GM19328 (cell line): ENCODE measurements around the gene RELL1.
"Not testable (repeated sequence)": the region's sequence is repeated elsewhere in the genome, so short reads cannot be mapped to it uniquely, and the experiment has no call there.

Experiments used
- ATAC-seq: cut with Tn5 transposase; IDR thresholded peaks from one replicate; pipeline ENCODE4 v1.9.1; 2021; ENCODE audit warnings: mild to moderate bottlenecking, moderate library complexity; ENCODE audit not compliant: unreplicated experiment

Gene RELL1

DNA sequence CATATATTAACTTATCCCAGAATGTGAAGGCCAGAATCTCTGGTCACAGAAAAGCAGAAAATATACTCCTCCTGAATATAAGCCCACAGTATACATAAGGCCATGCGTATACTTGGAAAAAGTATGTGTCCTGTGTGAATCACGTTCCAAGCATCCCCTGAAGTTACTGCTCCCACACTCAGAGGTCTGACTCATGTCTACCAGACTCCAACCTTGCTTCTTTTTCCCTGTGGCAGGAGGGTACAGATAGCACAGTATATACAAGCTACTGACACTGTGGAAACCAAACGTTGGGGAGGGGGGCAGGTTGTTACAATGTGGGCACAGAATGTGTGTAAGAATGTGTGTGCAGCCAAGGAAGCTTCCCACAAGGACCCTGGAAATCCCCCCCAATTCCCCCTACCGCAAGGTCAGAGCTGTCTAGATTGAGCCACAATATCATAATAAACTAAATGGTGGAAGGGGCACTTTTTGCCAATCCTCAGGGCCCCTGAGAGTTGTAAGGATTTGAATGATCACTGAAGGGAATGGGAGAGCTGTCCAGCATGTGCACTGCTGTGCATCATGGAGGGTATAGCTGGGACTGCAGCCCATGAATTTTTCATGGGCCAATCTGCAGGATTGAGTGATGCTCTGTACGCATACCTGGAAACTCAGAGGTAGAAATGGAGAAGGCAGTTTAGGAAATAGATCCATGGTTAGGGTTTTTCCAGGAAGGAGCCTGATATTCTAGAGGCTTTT lies 7.4 kb upstream of the RELL1 start:
- ATAC-seq: no peak

DNA sequence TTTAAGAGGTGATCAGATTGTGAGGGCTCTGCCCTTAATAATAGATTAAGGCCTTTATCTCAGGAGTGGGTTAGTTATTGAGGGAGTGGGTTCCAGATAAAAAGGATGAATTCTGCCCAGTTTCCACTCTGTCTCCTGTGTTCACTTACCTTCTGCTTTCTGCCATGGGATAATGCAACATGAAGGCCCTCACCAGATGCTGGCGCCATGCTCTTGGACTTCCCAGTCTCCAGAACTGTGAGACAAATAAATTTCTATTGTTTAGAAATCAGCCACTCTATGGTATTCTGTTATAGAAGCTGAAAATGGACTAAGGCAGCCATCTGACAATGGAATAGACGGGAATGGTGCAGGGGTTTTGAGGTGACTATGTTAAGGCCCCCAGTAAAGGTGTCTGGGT lies 6.9 kb upstream of the RELL1 start:
- ATAC-seq: no peak

DNA sequence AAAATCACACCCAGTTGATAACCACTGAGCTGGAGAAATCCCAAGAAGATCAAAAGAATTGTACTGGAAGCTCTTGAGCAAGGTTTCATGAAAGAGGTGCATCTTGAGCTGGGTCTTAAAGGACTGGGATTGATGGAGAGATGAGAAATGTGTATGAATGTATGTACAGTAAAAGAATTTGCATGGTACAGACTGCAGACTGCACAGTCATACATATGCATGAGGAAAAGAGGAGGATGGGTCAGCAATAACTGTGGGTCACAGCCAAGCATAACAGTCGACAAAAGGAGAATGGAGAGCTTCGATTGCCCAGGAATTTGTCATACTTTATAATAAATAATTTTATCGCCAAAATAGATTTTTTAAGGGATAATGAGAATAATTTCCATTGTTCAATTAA lies 4.8 kb upstream of the RELL1 start:
- no peak for ATAC-seq

DNA sequence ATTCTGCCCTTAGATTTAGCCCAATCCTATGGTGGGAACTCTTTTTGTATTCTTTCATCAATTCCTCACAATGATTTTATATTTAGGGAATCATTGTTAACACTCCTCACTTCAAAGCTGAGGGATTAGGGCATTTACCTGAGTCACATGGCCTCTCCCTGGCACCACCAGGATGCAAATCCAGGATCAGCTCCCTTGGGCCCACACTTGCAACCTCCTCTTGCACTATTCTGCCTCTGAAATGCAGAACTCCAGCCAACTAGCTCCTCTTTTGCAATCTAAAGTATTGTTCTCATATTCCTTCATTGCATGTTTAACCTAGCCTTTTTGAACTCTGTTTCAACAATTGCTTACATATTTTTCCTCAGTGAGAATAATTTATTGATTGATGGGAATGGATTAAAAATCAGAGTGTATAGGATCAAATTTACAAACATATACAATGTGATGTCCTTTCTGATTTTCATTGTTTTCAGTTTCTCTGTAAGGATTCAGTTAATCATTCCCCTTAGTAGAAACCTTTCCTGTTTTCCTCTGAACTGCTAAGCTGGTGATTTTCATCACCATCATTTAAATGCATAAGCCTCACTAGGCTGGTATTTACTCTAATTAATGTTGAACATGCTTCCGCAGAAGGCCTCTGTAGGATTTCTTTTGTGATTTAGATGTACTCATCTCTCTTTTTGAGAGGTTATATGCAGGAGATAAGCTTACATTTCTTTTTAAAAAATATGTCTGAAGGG lies 3.3 kb upstream of the RELL1 start:
- no peak for ATAC-seq

DNA sequence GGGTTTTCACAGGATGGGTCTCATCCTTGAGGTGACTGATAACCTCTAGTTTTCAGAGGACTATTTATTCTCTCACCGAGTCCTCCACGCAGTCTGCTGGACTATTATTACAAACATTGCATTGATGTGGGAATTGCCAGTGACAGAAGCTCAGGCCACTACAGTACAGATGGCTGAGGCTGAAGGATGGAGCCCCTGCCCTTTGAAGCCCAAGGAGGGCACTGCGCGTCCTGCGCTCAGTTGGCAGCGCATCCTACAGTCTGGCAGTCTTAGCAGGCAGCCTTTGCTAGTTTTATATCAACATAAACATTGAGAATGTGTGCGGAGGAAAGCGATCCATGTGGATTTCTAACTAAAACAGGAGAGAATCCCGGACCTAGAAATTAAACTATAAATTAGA lies 1.5 kb upstream of the RELL1 start:
- no peak for ATAC-seq

DNA sequence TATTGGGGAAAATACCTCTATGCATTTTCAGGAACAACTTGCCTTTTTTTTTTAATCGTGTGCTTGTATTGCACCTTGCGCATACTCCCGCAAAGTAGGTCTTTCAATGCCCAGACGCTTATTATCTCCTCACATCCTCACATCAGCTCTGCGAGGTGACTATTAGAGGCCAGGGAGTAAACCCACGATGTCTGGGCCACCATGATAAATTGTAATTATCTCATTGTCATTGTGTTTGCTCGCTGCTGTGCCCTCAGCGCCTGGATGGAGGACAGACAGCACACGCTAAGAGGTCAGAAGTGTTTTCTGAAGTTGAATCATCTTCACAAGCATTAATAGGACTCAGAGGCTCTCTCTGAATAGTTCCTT lies 1.0 kb upstream of the RELL1 start:
- ATAC-seq: no peak

DNA sequence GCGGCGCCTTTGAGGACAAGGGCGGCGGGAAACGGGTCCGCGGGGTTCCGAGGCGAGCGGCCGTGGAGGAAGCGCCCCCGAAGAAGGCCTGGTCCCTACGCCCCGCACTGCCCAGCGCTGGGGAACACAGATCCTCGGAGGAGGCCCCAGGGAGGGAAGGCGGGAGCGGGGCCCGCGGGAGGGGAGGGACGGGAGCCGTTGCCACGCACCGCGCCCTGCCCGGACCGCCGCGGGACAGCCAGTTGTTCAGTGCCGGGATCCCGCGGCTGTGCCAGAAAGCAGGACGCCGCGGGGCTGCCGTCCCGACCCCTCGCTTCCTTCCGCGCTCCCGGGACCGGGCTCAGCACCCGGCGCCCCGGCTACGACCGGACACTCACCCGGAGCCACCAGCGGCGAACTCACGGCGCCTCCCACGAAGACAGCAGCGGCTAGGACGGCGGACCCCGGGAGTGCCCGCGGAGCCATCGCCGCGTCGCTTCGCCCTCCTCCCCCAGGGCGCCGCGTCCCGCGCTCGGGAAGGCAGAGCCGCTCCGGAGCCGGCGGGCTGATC lies 278 bp downstream of the RELL1 start:
- ATAC-seq: peak; percentile 13

DNA sequence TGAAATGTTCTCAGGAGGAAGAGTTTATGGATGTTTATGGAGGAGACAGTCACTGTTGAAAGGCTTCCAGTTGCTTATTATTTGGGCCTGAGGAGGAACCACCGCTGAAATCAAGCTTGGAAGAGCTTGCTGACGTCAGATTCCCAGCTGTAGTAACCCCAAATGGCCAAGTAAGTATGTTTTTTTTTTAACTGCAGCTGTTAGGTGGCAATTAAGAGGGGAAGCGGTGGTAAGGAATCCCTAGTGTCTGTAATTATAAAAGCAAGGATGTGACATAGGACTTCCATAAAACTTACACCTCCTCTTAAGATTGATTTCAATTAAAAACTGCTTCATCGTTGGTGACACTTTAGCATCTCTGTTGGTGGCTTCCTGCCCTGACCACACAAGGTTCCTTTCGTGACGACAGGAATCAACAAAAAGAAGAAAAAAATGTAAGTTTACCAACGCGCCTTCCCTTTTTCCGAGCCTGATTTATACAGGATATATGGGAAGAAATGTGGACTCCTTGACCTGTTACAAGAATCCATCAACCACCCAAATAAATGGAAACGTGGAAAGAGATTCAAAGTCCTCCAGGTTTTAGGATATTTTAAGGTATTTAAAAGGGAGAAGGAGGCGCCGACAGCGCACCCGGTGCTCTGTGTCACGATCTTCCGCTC lies 884 bp downstream of the RELL1 start:
- ATAC-seq: no peak

DNA sequence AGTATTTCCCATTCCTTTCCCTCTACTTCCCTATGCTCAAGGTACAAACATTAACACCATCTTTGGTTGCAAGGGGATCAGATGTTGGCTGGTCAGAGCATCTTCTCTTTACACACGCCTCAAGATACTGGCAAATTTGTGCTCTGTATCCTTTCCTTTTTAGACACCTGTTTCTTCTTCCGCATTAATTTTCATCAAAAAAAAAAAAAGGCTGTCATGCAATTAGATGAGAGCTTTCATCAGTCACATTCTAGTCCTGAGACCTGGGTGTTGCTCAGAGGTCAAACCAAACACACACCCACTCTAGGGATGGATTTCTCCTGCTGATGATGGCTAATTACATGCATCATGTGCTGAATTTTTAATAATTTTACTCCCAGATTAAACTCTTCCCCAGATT lies 2.0 kb downstream of the RELL1 start:
- no peak for ATAC-seq

DNA sequence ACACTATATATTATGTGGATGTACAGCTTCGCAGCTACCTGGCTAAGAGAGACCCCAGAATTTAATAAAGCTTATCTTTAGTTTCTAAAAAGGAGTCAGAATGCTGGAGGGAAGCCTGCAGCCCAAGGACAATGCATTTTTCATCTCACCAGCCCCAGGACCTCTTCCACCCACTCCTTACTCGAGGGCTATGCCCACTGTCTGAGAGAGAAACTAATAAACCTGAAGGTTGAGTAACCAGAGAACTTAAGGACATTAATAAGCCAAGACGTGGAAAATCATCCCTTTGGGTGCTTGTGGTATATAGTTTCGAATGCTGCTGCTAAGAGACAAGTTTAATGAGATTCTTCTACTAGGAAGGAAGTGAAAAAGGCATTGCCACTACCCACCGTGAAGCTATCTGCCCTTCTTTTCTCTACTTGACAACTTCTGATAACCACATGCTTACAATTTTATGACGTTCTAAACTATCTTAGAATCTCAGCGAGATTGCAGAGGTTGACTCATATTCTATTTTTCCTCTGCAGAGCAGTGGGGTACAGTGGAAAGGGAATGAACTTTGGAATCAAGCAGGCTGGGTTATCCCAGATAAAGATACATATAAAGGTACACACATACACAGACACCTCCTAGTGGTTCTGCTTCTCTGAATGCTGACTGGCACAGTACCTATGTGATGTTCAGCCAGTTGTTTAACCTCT lies 3.3 kb downstream of the RELL1 start:
- no peak for ATAC-seq

DNA sequence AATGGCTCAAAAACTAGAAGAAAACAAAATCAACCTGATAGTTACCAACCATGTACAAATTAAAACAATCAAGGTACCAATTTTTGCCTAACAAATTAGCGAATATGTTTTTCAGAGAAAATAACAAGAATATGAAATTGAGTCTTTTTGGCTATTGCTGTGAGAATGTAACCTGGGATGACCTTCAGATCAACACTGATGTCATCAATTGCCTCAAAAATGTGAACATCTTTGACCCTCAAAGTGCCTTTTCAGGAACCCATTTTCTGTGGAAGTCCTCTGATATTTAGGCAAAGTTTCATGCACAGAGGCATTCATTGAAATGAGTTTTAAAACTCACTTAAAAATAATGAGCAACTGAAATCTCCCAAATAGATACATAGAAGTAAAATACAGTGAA lies 6.1 kb downstream of the RELL1 start:
- no peak for ATAC-seq

DNA sequence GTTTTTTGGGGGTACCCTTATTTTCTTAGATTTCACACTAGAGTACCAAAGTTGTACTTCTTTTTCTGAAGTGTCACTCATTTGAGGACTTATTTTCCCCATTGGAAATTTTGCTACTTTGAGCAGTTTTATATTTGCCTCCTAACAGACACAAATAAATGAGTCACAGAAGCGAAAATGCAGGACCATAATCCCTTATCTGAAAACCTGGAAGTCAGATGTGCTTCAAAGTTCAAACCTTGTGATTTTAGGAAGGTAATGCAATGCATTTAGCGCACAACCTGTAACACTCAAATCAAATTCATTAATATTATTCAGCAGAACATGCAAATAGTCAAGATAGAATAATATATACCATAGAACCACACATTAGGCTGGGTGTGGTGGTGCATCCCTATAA lies 6.9 kb downstream of the RELL1 start:
- no peak for ATAC-seq

DNA sequence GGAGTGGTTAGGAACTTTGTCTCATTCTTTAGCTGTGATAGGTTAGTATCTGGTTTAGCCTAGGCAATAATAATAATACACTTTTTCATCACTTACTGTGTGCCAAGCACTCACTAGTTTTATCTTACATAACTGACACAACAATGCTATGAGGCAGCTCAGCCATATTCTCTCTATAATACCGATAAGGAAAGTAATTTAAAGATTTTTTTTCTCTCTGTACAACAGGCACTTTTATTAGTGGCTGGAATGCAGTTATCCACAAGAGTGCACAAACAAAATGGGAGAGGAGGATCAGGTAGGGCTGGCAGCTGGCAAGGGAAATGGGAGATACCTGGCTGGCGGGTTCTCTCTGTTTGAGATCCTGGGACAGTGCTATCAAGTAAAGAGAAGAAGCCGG lies 7.6 kb downstream of the RELL1 start:
- no peak for ATAC-seq

DNA sequence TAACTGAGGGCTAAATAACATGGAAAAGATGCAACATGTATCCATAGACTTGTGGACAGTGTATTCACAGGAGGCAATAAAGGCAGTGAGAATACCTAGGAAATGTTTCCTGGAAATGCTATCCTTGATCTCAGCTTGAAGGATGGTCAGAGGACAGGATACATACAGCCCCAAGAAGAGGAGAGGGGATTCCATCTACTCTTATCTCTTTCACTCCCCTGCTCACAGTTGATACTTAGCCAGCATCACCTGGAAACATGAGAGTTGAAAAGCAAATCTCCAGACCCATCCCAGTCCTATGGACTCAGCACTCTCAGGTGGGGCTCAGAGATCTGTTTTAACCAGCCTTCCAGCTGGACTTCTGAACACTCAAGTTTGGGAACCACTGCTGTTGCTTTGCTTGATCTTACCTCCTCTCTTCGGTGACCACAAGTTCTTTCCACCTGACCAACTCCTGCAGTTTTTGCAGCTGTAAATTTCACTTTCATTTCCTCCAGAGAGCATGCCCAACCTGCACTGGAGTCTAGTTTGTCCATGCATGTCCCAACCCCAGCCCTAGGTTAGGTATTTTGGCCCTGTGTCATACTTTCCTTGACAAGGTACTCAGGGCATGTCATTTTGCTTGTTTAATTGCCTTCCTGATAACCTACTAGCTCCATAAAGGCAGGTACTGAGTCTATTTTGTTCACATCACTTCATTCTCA lies 10.4 kb downstream of the RELL1 start:
- peak; percentile 92 for ATAC-seq

DNA sequence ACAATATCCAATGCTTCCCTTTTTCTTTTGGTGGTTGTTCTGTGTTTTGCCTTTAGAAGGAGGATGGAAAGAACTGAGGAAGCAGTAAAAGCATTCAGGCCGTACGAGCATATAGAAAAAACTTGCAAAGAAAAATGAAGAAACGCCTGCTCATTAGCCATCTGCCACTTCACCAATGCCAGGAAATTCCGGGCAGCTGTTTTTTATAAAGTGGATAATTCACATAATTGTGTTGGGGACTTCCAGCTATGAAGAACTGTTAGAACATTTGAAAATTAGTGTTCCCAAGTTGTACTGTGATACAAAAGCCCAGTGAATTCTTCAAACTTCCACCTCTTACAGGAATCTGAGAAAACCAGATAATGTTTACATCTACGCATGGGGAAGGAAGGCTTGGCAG lies 11.7 kb downstream of the RELL1 start:
- ATAC-seq: no peak

DNA sequence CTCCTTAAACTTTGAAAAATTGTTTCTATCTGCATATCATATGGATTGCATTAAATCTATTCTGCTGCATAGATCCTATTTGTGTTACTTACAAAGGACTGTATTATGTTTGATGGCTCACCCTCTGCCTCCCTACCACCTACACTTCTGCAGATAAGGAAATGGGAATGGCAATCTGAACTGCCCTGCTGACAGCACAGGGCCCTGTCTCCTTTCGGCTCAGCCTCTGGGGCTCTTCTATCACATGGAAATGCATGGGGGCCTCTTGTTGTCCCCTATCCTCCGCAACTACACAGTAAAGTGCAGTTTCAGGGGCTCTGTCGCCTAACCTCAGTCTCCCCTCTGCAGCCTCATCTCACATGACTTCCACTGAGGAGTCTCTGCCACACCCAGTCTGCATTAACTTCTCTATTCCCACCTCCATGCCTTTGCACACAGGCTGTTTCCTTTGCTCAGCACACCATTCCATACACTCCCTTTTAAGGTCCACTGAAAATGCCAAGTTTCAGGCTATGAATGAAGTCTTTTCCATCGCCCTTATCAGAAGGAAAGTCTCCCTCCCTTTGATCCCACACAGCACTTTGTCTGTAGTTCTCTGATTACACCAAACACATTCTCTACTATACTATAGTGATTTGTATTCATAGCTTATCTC lies 12.5 kb downstream of the RELL1 start:
- no peak for ATAC-seq

DNA sequence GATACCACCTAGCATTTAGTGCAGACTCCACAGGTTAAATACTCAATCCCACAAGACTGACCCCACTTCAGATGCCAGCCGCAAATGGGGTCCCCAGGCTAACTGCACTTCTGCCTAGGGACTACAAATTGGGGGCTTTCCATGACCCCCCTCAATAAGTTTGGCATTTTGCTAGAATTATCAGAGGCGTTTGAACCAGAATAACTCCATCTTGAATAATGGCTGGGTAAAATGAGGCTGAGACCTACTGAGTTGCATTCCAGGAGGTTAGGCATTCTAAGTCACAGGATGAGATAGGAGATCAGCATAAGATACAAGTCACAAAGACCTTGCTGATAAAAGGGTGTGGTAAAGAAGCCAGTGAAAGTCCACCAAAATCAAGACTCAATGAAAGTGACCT lies 15.1 kb downstream of the RELL1 start:
- no peak for ATAC-seq

DNA sequence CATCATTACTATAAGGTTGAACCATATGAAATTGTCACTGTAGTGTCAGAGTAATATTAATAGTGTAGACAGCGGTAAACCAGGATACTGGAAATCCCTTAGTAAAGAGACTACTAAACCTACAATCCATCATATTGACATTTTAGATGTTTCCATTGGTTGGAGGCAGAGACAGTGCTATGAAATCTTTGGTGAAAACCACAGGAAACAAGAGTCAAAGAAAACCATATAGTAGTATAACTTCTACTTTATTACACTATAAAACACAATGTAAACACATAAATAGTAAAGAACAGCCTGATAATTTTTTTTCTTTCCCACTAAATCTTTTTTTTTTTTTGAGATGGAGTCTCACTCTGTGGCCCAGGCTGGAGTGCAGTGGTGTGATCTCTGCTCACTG lies 15.9 kb downstream of the RELL1 start:
- no peak for ATAC-seq

DNA sequence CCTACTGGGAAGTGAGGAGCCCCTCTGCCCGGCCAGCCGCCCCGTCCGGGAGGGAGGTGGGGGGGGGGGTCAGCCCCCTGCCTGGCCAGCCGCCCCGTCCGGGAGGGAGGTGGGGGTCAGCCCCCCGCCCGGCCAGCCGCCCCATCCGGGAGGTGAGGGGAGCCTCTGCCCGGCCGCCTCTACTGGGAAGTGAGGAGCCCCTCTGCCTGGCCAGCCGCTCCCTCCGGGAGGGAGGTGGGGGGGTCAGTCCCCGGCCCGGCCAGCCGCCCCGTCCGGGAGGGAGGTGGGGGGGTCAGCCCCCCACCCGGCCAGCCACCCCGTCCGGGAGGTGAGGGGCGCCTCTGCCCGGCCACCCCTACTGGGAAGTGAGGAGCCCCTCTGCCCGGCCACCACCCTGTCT lies 17.1 kb downstream of the RELL1 start:
- not testable (repeated sequence) for ATAC-seq
